Measurements from ENCODE around the gene ADNP.

ADNP gene

GRCh38 chr20:50862546-50862945, 68.7 kb downstream of the ADNP start:
- Histone ChIP-seq H3K4me1 (ENCODE audit: control insufficient read depth in 1 of 2, insufficient read depth in 1 of 2, low read depth in 1 of 2, low read length in 1 of 2) (no peaks in the 10 kb centered on the region), H3K4me3 (ENCODE audit: low read depth in 1 of 2, low read length in 1 of 2) (no peak overlapping the region), H3K9me3 (no peaks in the 10 kb centered on the region), H3K36me3 (no peaks in the 10 kb centered on the region), H3K27ac (no peak overlapping the region), H3K27me3 (no peaks in the 10 kb centered on the region)
- TF ChIP-seq, protein P1, sequence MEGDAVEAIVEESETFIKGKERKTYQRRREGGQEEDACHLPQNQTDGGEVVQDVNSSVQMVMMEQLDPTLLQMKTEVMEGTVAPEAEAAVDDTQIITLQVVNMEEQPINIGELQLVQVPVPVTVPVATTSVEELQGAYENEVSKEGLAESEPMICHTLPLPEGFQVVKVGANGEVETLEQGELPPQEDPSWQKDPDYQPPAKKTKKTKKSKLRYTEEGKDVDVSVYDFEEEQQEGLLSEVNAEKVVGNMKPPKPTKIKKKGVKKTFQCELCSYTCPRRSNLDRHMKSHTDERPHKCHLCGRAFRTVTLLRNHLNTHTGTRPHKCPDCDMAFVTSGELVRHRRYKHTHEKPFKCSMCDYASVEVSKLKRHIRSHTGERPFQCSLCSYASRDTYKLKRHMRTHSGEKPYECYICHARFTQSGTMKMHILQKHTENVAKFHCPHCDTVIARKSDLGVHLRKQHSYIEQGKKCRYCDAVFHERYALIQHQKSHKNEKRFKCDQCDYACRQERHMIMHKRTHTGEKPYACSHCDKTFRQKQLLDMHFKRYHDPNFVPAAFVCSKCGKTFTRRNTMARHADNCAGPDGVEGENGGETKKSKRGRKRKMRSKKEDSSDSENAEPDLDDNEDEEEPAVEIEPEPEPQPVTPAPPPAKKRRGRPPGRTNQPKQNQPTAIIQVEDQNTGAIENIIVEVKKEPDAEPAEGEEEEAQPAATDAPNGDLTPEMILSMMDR (IDR thresholded peaks at IDR 0.05), result no peak

- no peaks in the 10 kb centered on the region for H3K9me3 ChIP-seq
- no peaks in the 10 kb centered on the region for H3K36me3 ChIP-seq
- H3K27me3 ChIP-seq, result no peaks in the 10 kb centered on the region
- no peak overlapping the region for H3K4me3 ChIP-seq (ENCODE audit: low read depth in 1 of 2, low read length in 1 of 2)
- H3K4me1 ChIP-seq (ENCODE audit: control insufficient read depth in 1 of 2, insufficient read depth in 1 of 2, low read depth in 1 of 2, low read length in 1 of 2), result no peaks in the 10 kb centered on the region
- TF ChIP-seq, protein P1 (IDR thresholded peaks at IDR 0.05), result no peak
- no peak overlapping the region for H3K27ac ChIP-seq
These were observed 70.2 kb downstream of the ADNP start for GRCh38 chr20:50861012-50861411.

- no peak overlapping the region for H3K4me3 ChIP-seq (ENCODE audit: low read depth in 1 of 2, low read length in 1 of 2)
- H3K27ac ChIP-seq, result no peak overlapping the region
- TF ChIP-seq, protein P1 (IDR thresholded peaks at IDR 0.05), result no peak
- H3K9me3 ChIP-seq, result no peaks in the 10 kb centered on the region
- no peaks in the 10 kb centered on the region for H3K4me1 ChIP-seq (ENCODE audit: control insufficient read depth in 1 of 2, insufficient read depth in 1 of 2, low read depth in 1 of 2, low read length in 1 of 2)
- no peaks in the 10 kb centered on the region for H3K36me3 ChIP-seq
- no peaks in the 10 kb centered on the region for H3K27me3 ChIP-seq
These were observed 72.1 kb downstream of the ADNP start for GRCh38 chr20:50859161-50859560.

DNA sequence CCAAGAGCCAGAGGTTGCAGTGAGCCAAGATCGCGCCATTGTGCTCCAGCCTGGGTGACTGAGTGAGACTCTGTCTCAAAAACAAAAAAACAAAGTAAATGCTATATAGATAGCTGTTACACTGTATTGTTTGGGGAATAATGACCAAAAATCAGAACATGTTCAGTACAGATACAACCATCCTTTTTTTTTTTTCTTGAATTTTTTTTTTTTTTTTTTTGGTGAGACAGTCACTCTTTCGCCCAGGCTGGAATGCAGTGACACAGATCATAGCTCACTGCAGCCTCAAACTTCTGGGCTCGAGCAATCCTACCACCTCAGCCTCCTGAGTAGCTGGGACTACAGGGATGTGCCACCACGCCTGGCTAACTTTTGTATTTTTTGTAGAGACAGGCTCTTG, 72.7 kb downstream of the ADNP start:
- no peak overlapping the region for H3K27ac ChIP-seq
- H3K4me1 ChIP-seq (ENCODE audit: control insufficient read depth in 1 of 2, insufficient read depth in 1 of 2, low read depth in 1 of 2, low read length in 1 of 2), result no peaks in the 10 kb centered on the region
- no peaks in the 10 kb centered on the region for H3K9me3 ChIP-seq
- H3K27me3 ChIP-seq, result no peaks in the 10 kb centered on the region
- H3K36me3 ChIP-seq, result no peaks in the 10 kb centered on the region
- H3K4me3 ChIP-seq (ENCODE audit: low read depth in 1 of 2, low read length in 1 of 2), result no peak overlapping the region
- TF ChIP-seq, protein P1 (IDR thresholded peaks at IDR 0.05), result no peak

GRCh38 chr20:50857348-50857747, 73.9 kb downstream of the ADNP start:
- Histone ChIP-seq H3K27ac (no peak overlapping the region), H3K4me3 (ENCODE audit: low read depth in 1 of 2, low read length in 1 of 2) (no peak overlapping the region), H3K4me1 (ENCODE audit: control insufficient read depth in 1 of 2, insufficient read depth in 1 of 2, low read depth in 1 of 2, low read length in 1 of 2) (no peaks in the 10 kb centered on the region), H3K9me3 (no peaks in the 10 kb centered on the region), H3K27me3 (no peaks in the 10 kb centered on the region), H3K36me3 (no peaks in the 10 kb centered on the region)
- TF ChIP-seq, protein P1 (IDR thresholded peaks at IDR 0.05), result no peak

DNA sequence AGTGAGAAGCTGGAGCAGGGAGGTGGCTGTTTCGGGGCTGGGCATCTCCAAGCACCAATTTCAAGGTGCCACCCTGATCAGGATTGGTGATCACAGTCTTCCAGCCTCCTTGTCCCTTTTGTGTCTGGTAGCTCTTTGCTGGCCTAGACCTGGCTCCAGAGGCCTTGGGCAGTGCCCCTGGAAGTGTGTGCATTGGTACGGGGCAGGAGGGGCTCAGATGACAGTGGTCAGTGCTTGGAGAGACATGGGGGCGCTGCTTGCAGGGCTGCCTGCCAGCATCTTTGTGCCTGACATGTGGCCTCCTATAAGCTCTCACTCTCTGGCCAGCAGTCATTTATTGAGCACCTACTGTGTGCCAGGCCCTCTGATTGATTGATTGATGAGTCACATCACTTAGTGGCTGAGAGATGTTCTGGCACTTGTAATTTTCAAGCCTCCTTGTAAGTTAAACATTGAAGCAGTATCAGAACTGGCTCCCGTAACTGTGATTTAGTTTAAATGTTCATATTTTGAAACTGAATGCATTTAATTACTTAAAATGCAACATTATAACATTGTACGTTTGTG, 74.7 kb downstream of the ADNP start:
- Histone ChIP-seq H3K27ac (no peak overlapping the region), H3K27me3 (no peaks in the 10 kb centered on the region), H3K36me3 (no peaks in the 10 kb centered on the region), H3K4me1 (ENCODE audit: control insufficient read depth in 1 of 2, insufficient read depth in 1 of 2, low read depth in 1 of 2, low read length in 1 of 2) (no peaks in the 10 kb centered on the region), H3K9me3 (no peaks in the 10 kb centered on the region), H3K4me3 (ENCODE audit: low read depth in 1 of 2, low read length in 1 of 2) (no peak overlapping the region)
- TF ChIP-seq, protein P1 (IDR thresholded peaks at IDR 0.05), result no peak

Measured in neutrophil (primary cell).